Neuron (in vitro differentiated cells): ENCODE data around the gene DNAH8.

Experiments used
- H2AFZ ChIP-seq: one replicate; pipeline ENCODE4 v1.6.1; 2013; ENCODE audit warnings: low read depth, mild to moderate bottlenecking, inconsistent platforms, low read length, moderate library complexity
- H3K27me3 ChIP-seq: one replicate; pipeline ENCODE4 v1.6.1; 2013; ENCODE audit warnings: low read length; ENCODE audit not compliant: insufficient read depth
- H3K36me3 ChIP-seq: one replicate; pipeline ENCODE4 v1.6.1; 2013; ENCODE audit warnings: low read length; ENCODE audit not compliant: insufficient read depth
- H3K4me1 ChIP-seq: one replicate; pipeline ENCODE4 v1.6.1; 2013; ENCODE audit warnings: low read length; ENCODE audit not compliant: insufficient read depth
- H3K4me3 ChIP-seq: 2 replicates; pipeline ENCODE4 v1.5.1; 2013; ENCODE audit warnings: mild to moderate bottlenecking, low read length, moderate library complexity
- H3K9me3 ChIP-seq: one replicate; pipeline ENCODE4 v1.6.1; 2013; ENCODE audit warnings: low read length

DNAH8 gene

GRCh38 chr6:38988736-38989449 lies 273.8 kb downstream of the DNAH8 start:
- no peaks in the 10 kb centered on the region for H3K36me3 ChIP-seq
- no peaks in the 10 kb centered on the region for H3K4me1 ChIP-seq
- no peak overlapping the region for H3K4me3 ChIP-seq
- H2AFZ ChIP-seq: no peak overlapping the region
- H3K9me3 ChIP-seq: no peaks in the 10 kb centered on the region
- H3K27me3 ChIP-seq: peaks cover 30% of the 10 kb centered on the region

- Histone ChIP-seq H3K27me3 (peaks cover 26% of the 10 kb centered on the region), H3K4me1 (no peaks in the 10 kb centered on the region), H3K4me3 (no peak overlapping the region), H2AFZ (no peak overlapping the region), H3K36me3 (no peaks in the 10 kb centered on the region), H3K9me3 (no peaks in the 10 kb centered on the region)
Observed at GRCh38 chr6:38990475-38990874, 275.4 kb downstream of the DNAH8 start.

- Histone ChIP-seq H3K9me3 (no peaks in the 10 kb centered on the region), H3K4me1 (no peaks in the 10 kb centered on the region), H3K36me3 (no peaks in the 10 kb centered on the region), H3K27me3 (peaks cover 7% of the 10 kb centered on the region), H2AFZ (no peak overlapping the region), H3K4me3 (no peak overlapping the region)
Observed at GRCh38 chr6:38996676-38997075, 281.6 kb downstream of the DNAH8 start.

- H2AFZ ChIP-seq: no peak overlapping the region
- H3K36me3 ChIP-seq: no peaks in the 10 kb centered on the region
- H3K9me3 ChIP-seq: no peaks in the 10 kb centered on the region
- no peaks in the 10 kb centered on the region for H3K4me1 ChIP-seq
- no peak overlapping the region for H3K4me3 ChIP-seq
- peaks cover 7% of the 10 kb centered on the region for H3K27me3 ChIP-seq
Observed at GRCh38 chr6:38997128-38997761, 282.1 kb downstream of the DNAH8 start.

- Histone ChIP-seq H3K36me3 (no peaks in the 10 kb centered on the region), H3K4me3 (no peak overlapping the region), H3K9me3 (no peaks in the 10 kb centered on the region), H3K27me3 (peaks cover 4% of the 10 kb centered on the region), H2AFZ (no peak overlapping the region), H3K4me1 (no peaks in the 10 kb centered on the region)
Observed at GRCh38 chr6:39003072-39003471, 288.0 kb downstream of the DNAH8 start.

GRCh38 chr6:39003492-39003891 lies 288.4 kb downstream of the DNAH8 start:
- Histone ChIP-seq H2AFZ (no peak overlapping the region), H3K27me3 (peaks cover 4% of the 10 kb centered on the region)

GRCh38 chr6:39004801-39005200 lies 289.7 kb downstream of the DNAH8 start:
- Histone ChIP-seq H3K27me3 (peaks cover 4% of the 10 kb centered on the region), H3K36me3 (no peaks in the 10 kb centered on the region), H3K4me1 (no peaks in the 10 kb centered on the region), H3K9me3 (no peaks in the 10 kb centered on the region), H2AFZ (no peak overlapping the region), H3K4me3 (no peak overlapping the region)

More at GRCh38 chr6:39003492-39003891, 288.4 kb downstream of the DNAH8 start:
- H3K4me3 ChIP-seq: no peak overlapping the region
- no peaks in the 10 kb centered on the region for H3K36me3 ChIP-seq
- H3K9me3 ChIP-seq: no peaks in the 10 kb centered on the region
- no peaks in the 10 kb centered on the region for H3K4me1 ChIP-seq

GRCh38 chr6:39005774-39006173 lies 290.7 kb downstream of the DNAH8 start:
- no peak overlapping the region for H3K4me3 ChIP-seq
- H2AFZ ChIP-seq: no peak overlapping the region
- H3K27me3 ChIP-seq: peaks cover 4% of the 10 kb centered on the region

GRCh38 chr6:39007575-39007974 lies 292.5 kb downstream of the DNAH8 start:
- Histone ChIP-seq H3K27me3 (peaks cover 4% of the 10 kb centered on the region), H3K4me3 (no peak overlapping the region), H3K9me3 (no peaks in the 10 kb centered on the region), H3K4me1 (no peaks in the 10 kb centered on the region), H2AFZ (no peak overlapping the region), H3K36me3 (no peaks in the 10 kb centered on the region)

More at GRCh38 chr6:39005774-39006173, 290.7 kb downstream of the DNAH8 start:
- no peaks in the 10 kb centered on the region for H3K9me3 ChIP-seq
- H3K4me1 ChIP-seq: no peaks in the 10 kb centered on the region
- H3K36me3 ChIP-seq: no peaks in the 10 kb centered on the region

GRCh38 chr6:39008737-39009136 lies 293.6 kb downstream of the DNAH8 start:
- H3K4me1 ChIP-seq: no peaks in the 10 kb centered on the region
- H2AFZ ChIP-seq: no peak overlapping the region
- no peaks in the 10 kb centered on the region for H3K9me3 ChIP-seq
- peaks cover 4% of the 10 kb centered on the region for H3K27me3 ChIP-seq
- H3K36me3 ChIP-seq: no peaks in the 10 kb centered on the region
- H3K4me3 ChIP-seq: no peak overlapping the region

- Histone ChIP-seq H2AFZ (no peak overlapping the region), H3K4me3 (no peak overlapping the region), H3K9me3 (no peaks in the 10 kb centered on the region), H3K36me3 (no peaks in the 10 kb centered on the region), H3K4me1 (no peaks in the 10 kb centered on the region), H3K27me3 (peaks cover 4% of the 10 kb centered on the region)
Observed at GRCh38 chr6:39009476-39009875, 294.4 kb downstream of the DNAH8 start.

- Histone ChIP-seq H3K4me1 (no peaks in the 10 kb centered on the region), H3K36me3 (no peaks in the 10 kb centered on the region), H3K27me3 (no peaks in the 10 kb centered on the region), H3K9me3 (no peaks in the 10 kb centered on the region), H2AFZ (no peak overlapping the region), H3K4me3 (no peak overlapping the region)
Observed at GRCh38 chr6:39016839-39017546, 301.9 kb downstream of the DNAH8 start.

- Histone ChIP-seq H3K4me3 (no peak overlapping the region), H2AFZ (no peak overlapping the region), H3K9me3 (no peaks in the 10 kb centered on the region), H3K4me1 (no peaks in the 10 kb centered on the region), H3K36me3 (no peaks in the 10 kb centered on the region), H3K27me3 (no peaks in the 10 kb centered on the region)
Observed at GRCh38 chr6:39017547-39017880, 302.4 kb downstream of the DNAH8 start.
